Jurkat, Clone E6-1 (cell line): Measurements from ENCODE around the gene PER2. TPM values are rescaled to one million over a fixed set of nuclear protein-coding genes. Genes with fewer than 3 reads are reported as not detected.
"Not testable (repeated sequence)": the region's sequence is repeated elsewhere in the genome, so short reads cannot be mapped to it uniquely, and the experiment has no call there.

Experiments
- DNase-seq: peaks from one replicate; pipeline ENCODE4 v3.0.0-alpha.2; 2011; ENCODE audit warnings: low read depth, low spot score
- H3K4me3 ChIP-seq: 2 replicates; pipeline ENCODE4 v1.5.1; 2011; ENCODE audit warnings: mild to moderate bottlenecking, low read length, control low read depth, moderate library complexity
- polyA plus RNA-seq: library from polyadenylated mRNA; unstranded; fragments of >200 nt; gene quantifications from one replicate; pipeline ENCODE4 v1.2.1, GENCODE V29; 2012; ENCODE audit warnings: missing spikeins; ENCODE audit not compliant: insufficient read length, insufficient read depth

The PER2 gene
- polyA plus RNA-seq: 5.4 TPM

GRCh38 chr2:238287737-238288649 lies at the start of gene PER2:
PER2 (minus strand) TSS chr2:238288610; CDS start chr2:238277936, 10,674 bp downstream.
- peak; percentile 12 for DNase-seq
- peak within 1 kb of the TSS; percentile 80 for H3K4me3 ChIP-seq

- DNase-seq: no peak
- no peak overlapping the region for H3K4me3 ChIP-seq
These were observed 49.4 kb upstream of the PER2 start for GRCh38 chr2:238337846-238338245.

GRCh38 chr2:238336793-238337444 lies 48.5 kb upstream of the PER2 start:
- H3K4me3 ChIP-seq: no peak overlapping the region

GRCh38 chr2:238336151-238336550 lies 47.7 kb upstream of the PER2 start:
- no peak overlapping the region for H3K4me3 ChIP-seq
- DNase-seq: no peak

More at GRCh38 chr2:238336793-238337444, 48.5 kb upstream of the PER2 start:
- no peak for DNase-seq

GRCh38 chr2:238335591-238335990 lies 47.2 kb upstream of the PER2 start:
- not testable (repeated sequence) for DNase-seq, H3K4me3 ChIP-seq

- no peak overlapping the region for H3K4me3 ChIP-seq
- DNase-seq: no peak
These were observed 46.5 kb upstream of the PER2 start for GRCh38 chr2:238334885-238335284.

- no peak for DNase-seq
- no peak overlapping the region for H3K4me3 ChIP-seq
These were observed 43.5 kb upstream of the PER2 start for GRCh38 chr2:238331916-238332315.

GRCh38 chr2:238330391-238330790 lies 42.0 kb upstream of the PER2 start:
- DNase-seq: no peak
- no peak overlapping the region for H3K4me3 ChIP-seq

- no peak overlapping the region for H3K4me3 ChIP-seq
- no peak for DNase-seq
These were observed 39.3 kb upstream of the PER2 start for GRCh38 chr2:238327751-238328150.

GRCh38 chr2:238326801-238327365 lies 38.5 kb upstream of the PER2 start:
- no peak for DNase-seq
- no peak overlapping the region for H3K4me3 ChIP-seq

- H3K4me3 ChIP-seq: no peak overlapping the region
- no peak for DNase-seq
These were observed 37.3 kb upstream of the PER2 start for GRCh38 chr2:238325694-238326093.

GRCh38 chr2:238324248-238324647 lies 35.8 kb upstream of the PER2 start:
- H3K4me3 ChIP-seq, DNase-seq: not testable (repeated sequence)

GRCh38 chr2:238322001-238322411 lies 33.6 kb upstream of the PER2 start:
- no peak for DNase-seq
- H3K4me3 ChIP-seq: no peak overlapping the region

GRCh38 chr2:238321467-238321866 lies 33.1 kb upstream of the PER2 start:
- DNase-seq: no peak
- H3K4me3 ChIP-seq: peak overlapping the region; percentile 55

GRCh38 chr2:238320648-238321281 lies 32.4 kb upstream of the PER2 start:
- DNase-seq: no peak
- peak overlapping the region; percentile 55 for H3K4me3 ChIP-seq

- peak; percentile 64 for DNase-seq
- peak within 1 kb of the TSS; percentile 55 for H3K4me3 ChIP-seq
These were observed 31.8 kb upstream of the PER2 start, which contains the start of gene TRAF3IP1 for GRCh38 chr2:238320246-238320647. TRAF3IP1 (plus strand) TSS chr2:238320518; CDS start chr2:238320663, 145 bp downstream.

GRCh38 chr2:238315031-238315595 lies 26.7 kb upstream of the PER2 start:
- DNase-seq: no peak
- H3K4me3 ChIP-seq: no peak overlapping the region

- DNase-seq: no peak
These were observed 26.2 kb upstream of the PER2 start for GRCh38 chr2:238314576-238314975.

GRCh38 chr2:238313991-238314350 lies 25.6 kb upstream of the PER2 start:
- H3K4me3 ChIP-seq: no peak overlapping the region
- DNase-seq: no peak

More at GRCh38 chr2:238314576-238314975, 26.2 kb upstream of the PER2 start:
- no peak overlapping the region for H3K4me3 ChIP-seq
